GM12892 (cell line): ENCODE results near the gene RNF121.

Experiments used
- POLR2A ChIP-seq: IDR thresholded peaks from 2 replicates; pipeline ENCODE4 v1.6.1; 2011; ENCODE audit warnings: low read depth, low read length, control low read depth
- POLR2AphosphoS5 ChIP-seq: IDR thresholded peaks from 2 replicates; pipeline ENCODE4 v1.6.1; 2011; ENCODE audit warnings: low read depth, low read length, control low read depth
- TAF1 ChIP-seq: IDR thresholded peaks from 2 replicates; pipeline ENCODE4 v1.6.1; 2011; ENCODE audit warnings: low read depth, mild to moderate bottlenecking, control low read depth, low read length, borderline replicate concordance

DNA sequence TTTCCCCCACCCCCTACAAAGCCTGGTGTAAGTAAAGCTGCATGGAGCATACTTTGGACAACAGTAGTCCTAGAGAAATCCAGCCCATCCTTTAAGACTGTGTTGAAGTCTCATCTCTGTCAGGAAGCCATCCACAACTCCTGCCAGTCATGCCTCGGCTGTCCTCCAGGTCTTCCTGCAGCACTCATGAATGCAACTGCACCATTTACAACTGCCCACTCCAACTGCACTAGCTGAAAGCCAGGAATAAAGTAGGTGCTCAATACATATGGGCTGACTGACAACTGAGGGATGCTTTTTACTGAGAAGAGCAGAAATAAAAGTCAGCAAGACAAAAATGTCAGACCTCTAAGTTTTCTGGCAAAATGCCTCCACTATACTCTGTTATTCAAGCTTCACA is 97.2 kb downstream of the RNF121 start:
- TF ChIP-seq TAF1: no peak
- TF ChIP-seq POLR2AphosphoS5: no peak
- no peak for TF ChIP-seq POLR2A
